ENCODE measurements around the gene PSD2.
A peak's percentile ranks its signal among the peaks of the same experiment; 100 is the strongest.

Gene PSD2

DNA sequence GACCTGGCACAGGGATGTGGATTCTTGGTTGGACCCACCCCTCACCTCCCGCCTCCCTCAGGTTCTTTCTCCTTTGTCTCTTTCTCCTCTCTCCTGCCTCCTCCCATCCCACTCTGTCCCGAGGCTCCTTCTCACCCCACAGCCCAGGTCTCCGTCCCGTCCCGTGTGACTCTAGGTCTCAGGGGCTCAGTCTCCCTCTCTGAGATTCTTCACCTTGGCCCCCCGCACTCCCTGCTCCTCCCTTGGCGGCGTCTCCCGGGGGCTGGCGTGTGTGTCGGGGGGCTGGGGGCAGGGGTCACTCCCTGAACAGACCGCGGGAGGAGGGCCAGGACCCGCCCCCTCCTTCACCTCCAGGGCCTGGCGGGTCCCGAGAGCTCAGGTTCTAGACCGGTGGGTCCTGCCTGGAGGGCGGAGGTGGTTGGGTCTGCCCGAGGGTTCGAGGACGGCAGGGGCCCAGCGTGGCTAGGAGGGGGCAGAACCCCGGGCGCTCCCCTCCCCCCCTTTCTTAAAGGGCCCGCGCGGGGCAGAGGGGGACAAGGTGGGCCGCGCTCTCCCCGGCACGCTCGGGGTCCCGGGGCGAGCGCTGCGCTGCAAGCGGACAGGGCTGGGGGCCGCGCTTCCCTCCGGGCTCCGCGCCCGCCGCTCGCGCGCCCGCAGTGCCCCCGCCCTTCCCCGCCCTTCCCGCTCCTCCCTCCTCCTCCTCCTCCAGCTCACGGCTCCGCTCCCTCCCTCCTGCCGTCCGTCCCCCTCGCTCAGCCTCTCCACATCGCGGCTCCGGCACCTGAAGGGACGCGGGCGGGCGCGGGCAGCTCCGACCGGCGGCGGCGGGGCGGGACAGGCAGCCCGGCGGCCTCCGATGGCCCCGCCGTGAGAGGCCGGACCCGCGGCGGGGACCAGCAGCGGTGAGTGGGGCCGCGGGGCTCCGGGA, at the start of gene PSD2:
Gene PSD2, plus strand, starts transcription at position 735 of the 928 bp plus-strand sequence. CDS start 13,633 bp downstream, outside the sequence.
- no peak within 1 kb of the TSS for H3K27ac ChIP-seq (ENCODE audit: low read length)
- peak within 1 kb of the TSS; percentile 37 to 57 for H3K4me3 ChIP-seq (ENCODE audit: low read length in 2 of 2)
- no peak within 1 kb of the TSS for H3K9ac ChIP-seq (ENCODE audit: low read length in 2 of 2)
- H3K27me3 ChIP-seq (ENCODE audit: control insufficient read depth in 1 of 2, insufficient read depth in 2 of 2, low read length in 2 of 2): peaks cover 42 to 48% of the 10 kb centered on the region in 2 donors
- H3K36me3 ChIP-seq (ENCODE audit: control insufficient read depth in 2 of 2, insufficient read depth in 2 of 2, low read length in 2 of 2): no peaks in the 10 kb centered on the region
- no peaks in the 10 kb centered on the region for H3K9me3 ChIP-seq (ENCODE audit: control insufficient read depth in 2 of 2, low read length in 2 of 2)
- peaks cover 14% of the 10 kb centered on the region for H3K4me1 ChIP-seq (ENCODE audit: control insufficient read depth, insufficient read depth, low read length)

- no peak overlapping the region for H3K27ac ChIP-seq (ENCODE audit: low read length)
- peak overlapping the region; percentile 72 to 73 for H3K4me3 ChIP-seq (ENCODE audit: low read length in 2 of 2)
- H3K36me3 ChIP-seq (ENCODE audit: control insufficient read depth in 2 of 2, insufficient read depth in 2 of 2, low read length in 2 of 2): no peaks in the 10 kb centered on the region
- H3K9me3 ChIP-seq (ENCODE audit: control insufficient read depth in 2 of 2, low read length in 2 of 2): no peaks in the 10 kb centered on the region
- H3K4me1 ChIP-seq (ENCODE audit: control insufficient read depth, insufficient read depth, low read length): peaks cover 35% of the 10 kb centered on the region
- H3K9ac ChIP-seq (ENCODE audit: low read length in 2 of 2): peak overlapping the region in 1 of 2 donors; percentile 45
- H3K27me3 ChIP-seq (ENCODE audit: control insufficient read depth in 1 of 2, insufficient read depth in 2 of 2, low read length in 2 of 2): peaks cover 12 to 21% of the 10 kb centered on the region in 2 donors
These were observed 48.7 kb upstream of the PSD2 start for GRCh38 chr5:139746691-139747582.

GRCh38 chr5:139747583-139748504, 47.8 kb upstream of the PSD2 start:
- peak overlapping the region; percentile 21 to 45 for H3K9ac ChIP-seq (ENCODE audit: low read length in 2 of 2)
- H3K9me3 ChIP-seq (ENCODE audit: control insufficient read depth in 2 of 2, low read length in 2 of 2): no peaks in the 10 kb centered on the region
- peaks cover 35% of the 10 kb centered on the region for H3K4me1 ChIP-seq (ENCODE audit: control insufficient read depth, insufficient read depth, low read length)
- H3K36me3 ChIP-seq (ENCODE audit: control insufficient read depth in 2 of 2, insufficient read depth in 2 of 2, low read length in 2 of 2): no peaks in the 10 kb centered on the region
- no peak overlapping the region for H3K27ac ChIP-seq (ENCODE audit: low read length)
- H3K4me3 ChIP-seq (ENCODE audit: low read length in 2 of 2): peak overlapping the region; percentile 72 to 73
- peaks cover 16 to 28% of the 10 kb centered on the region in 2 donors for H3K27me3 ChIP-seq (ENCODE audit: control insufficient read depth in 1 of 2, insufficient read depth in 2 of 2, low read length in 2 of 2)

DNA sequence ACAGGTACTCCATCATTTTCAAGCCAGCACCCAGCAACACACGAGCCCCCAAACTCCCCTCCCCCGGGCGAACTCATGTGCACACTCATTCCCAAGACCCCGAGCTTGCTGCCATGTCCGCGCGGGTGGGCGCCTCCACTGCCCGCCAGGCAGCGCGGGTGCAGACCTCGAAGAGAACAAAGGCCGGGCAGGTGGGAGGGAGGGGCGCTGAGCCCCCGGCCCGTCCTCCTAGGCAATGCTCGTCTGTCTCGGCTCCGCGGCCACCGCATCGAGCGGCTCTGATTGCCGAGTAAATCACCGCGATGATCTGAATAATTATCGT, 47.1 kb upstream of the PSD2 start:
- H3K36me3 ChIP-seq (ENCODE audit: control insufficient read depth in 2 of 2, insufficient read depth in 2 of 2, low read length in 2 of 2): no peaks in the 10 kb centered on the region
- no peaks in the 10 kb centered on the region for H3K9me3 ChIP-seq (ENCODE audit: control insufficient read depth in 2 of 2, low read length in 2 of 2)
- peaks cover 22 to 34% of the 10 kb centered on the region in 2 donors for H3K27me3 ChIP-seq (ENCODE audit: control insufficient read depth in 1 of 2, insufficient read depth in 2 of 2, low read length in 2 of 2)
- peaks cover 35% of the 10 kb centered on the region for H3K4me1 ChIP-seq (ENCODE audit: control insufficient read depth, insufficient read depth, low read length)
- H3K4me3 ChIP-seq (ENCODE audit: low read length in 2 of 2): no peak overlapping the region
- H3K9ac ChIP-seq (ENCODE audit: low read length in 2 of 2): no peak overlapping the region
- no peak overlapping the region for H3K27ac ChIP-seq (ENCODE audit: low read length)

DNA sequence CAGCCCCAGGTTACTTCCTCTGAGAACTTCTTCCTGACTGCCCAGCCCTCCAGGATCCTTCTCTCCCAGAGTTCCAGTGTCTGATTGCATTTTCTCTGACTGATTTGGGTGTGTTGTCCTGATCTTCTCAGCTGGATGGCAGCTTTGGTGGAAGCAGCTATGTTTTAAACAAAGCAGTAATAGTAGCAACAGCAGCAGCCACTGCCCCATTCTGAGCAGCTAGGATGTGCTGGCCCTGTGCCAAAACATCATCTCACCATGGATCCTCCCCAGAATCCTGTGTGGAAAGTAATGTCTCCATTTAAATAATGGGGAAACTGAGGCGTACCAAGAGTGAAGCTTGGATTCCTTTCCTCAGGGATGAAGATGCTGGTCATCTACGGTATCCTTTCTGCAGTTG, 46.4 kb upstream of the PSD2 start:
- no peak overlapping the region for H3K9ac ChIP-seq (ENCODE audit: low read length in 2 of 2)
- H3K9me3 ChIP-seq (ENCODE audit: control insufficient read depth in 2 of 2, low read length in 2 of 2): no peaks in the 10 kb centered on the region
- peaks cover 25 to 39% of the 10 kb centered on the region in 2 donors for H3K27me3 ChIP-seq (ENCODE audit: control insufficient read depth in 1 of 2, insufficient read depth in 2 of 2, low read length in 2 of 2)
- H3K36me3 ChIP-seq (ENCODE audit: control insufficient read depth in 2 of 2, insufficient read depth in 2 of 2, low read length in 2 of 2): no peaks in the 10 kb centered on the region
- peaks cover 35% of the 10 kb centered on the region for H3K4me1 ChIP-seq (ENCODE audit: control insufficient read depth, insufficient read depth, low read length)
- H3K4me3 ChIP-seq (ENCODE audit: low read length in 2 of 2): no peak overlapping the region
- H3K27ac ChIP-seq (ENCODE audit: low read length): no peak overlapping the region

GRCh38 chr5:139751236-139751635, 44.4 kb upstream of the PSD2 start:
- Histone ChIP-seq H3K4me1 (ENCODE audit: control insufficient read depth, insufficient read depth, low read length) (peaks cover 28% of the 10 kb centered on the region), H3K27me3 (ENCODE audit: control insufficient read depth in 1 of 2, insufficient read depth in 2 of 2, low read length in 2 of 2) (peaks cover 40 to 56% of the 10 kb centered on the region in 2 donors), H3K27ac (ENCODE audit: low read length) (no peak overlapping the region), H3K9me3 (ENCODE audit: control insufficient read depth in 2 of 2, low read length in 2 of 2) (no peaks in the 10 kb centered on the region), H3K4me3 (ENCODE audit: low read length in 2 of 2) (no peak overlapping the region), H3K9ac (ENCODE audit: low read length in 2 of 2) (no peak overlapping the region), H3K36me3 (ENCODE audit: control insufficient read depth in 2 of 2, insufficient read depth in 2 of 2, low read length in 2 of 2) (no peaks in the 10 kb centered on the region)

GRCh38 chr5:139752506-139753473, 42.8 kb upstream of the PSD2 start:
- no peak overlapping the region for H3K9ac ChIP-seq (ENCODE audit: low read length in 2 of 2)
- no peak overlapping the region for H3K4me3 ChIP-seq (ENCODE audit: low read length in 2 of 2)
- H3K27ac ChIP-seq (ENCODE audit: low read length): no peak overlapping the region
- no peaks in the 10 kb centered on the region for H3K36me3 ChIP-seq (ENCODE audit: control insufficient read depth in 2 of 2, insufficient read depth in 2 of 2, low read length in 2 of 2)
- peaks cover 14% of the 10 kb centered on the region for H3K4me1 ChIP-seq (ENCODE audit: control insufficient read depth, insufficient read depth, low read length)
- no peaks in the 10 kb centered on the region for H3K9me3 ChIP-seq (ENCODE audit: control insufficient read depth in 2 of 2, low read length in 2 of 2)
- peaks cover 51 to 57% of the 10 kb centered on the region in 2 donors for H3K27me3 ChIP-seq (ENCODE audit: control insufficient read depth in 1 of 2, insufficient read depth in 2 of 2, low read length in 2 of 2)

- Histone ChIP-seq H3K9ac (ENCODE audit: low read length in 2 of 2) (no peak overlapping the region), H3K9me3 (ENCODE audit: control insufficient read depth in 2 of 2, low read length in 2 of 2) (no peaks in the 10 kb centered on the region), H3K27ac (ENCODE audit: low read length) (no peak overlapping the region), H3K27me3 (ENCODE audit: control insufficient read depth in 1 of 2, insufficient read depth in 2 of 2, low read length in 2 of 2) (peaks cover 45 to 50% of the 10 kb centered on the region in 2 donors), H3K36me3 (ENCODE audit: control insufficient read depth in 2 of 2, insufficient read depth in 2 of 2, low read length in 2 of 2) (no peaks in the 10 kb centered on the region), H3K4me3 (ENCODE audit: low read length in 2 of 2) (no peak overlapping the region), H3K4me1 (ENCODE audit: control insufficient read depth, insufficient read depth, low read length) (peaks cover 6% of the 10 kb centered on the region)
These were observed 39.5 kb upstream of the PSD2 start for GRCh38 chr5:139755892-139756671.

DNA sequence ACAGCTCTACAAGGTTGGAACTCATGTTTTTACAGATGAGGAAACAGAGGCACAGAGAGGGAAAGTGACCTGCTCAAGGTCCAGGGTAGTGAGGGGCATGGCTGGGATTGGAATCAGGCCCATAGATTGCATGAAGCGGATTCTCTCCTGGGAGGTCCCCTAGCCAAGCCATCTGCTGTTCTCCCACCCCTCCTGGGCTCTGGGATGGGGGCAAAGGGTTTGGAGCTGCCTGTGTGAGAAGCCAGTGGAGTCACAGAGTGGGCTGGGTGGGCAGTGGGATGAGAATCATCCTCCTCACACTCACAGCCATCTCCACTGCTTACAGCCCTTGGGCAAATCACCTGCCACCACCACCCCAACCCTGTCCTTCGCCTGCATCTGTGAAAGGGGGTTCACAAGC, 38.6 kb upstream of the PSD2 start:
- Histone ChIP-seq H3K9me3 (ENCODE audit: control insufficient read depth in 2 of 2, low read length in 2 of 2) (no peaks in the 10 kb centered on the region), H3K4me1 (ENCODE audit: control insufficient read depth, insufficient read depth, low read length) (peaks cover 6% of the 10 kb centered on the region), H3K9ac (ENCODE audit: low read length in 2 of 2) (no peak overlapping the region), H3K27ac (ENCODE audit: low read length) (no peak overlapping the region), H3K36me3 (ENCODE audit: control insufficient read depth in 2 of 2, insufficient read depth in 2 of 2, low read length in 2 of 2) (no peaks in the 10 kb centered on the region), H3K4me3 (ENCODE audit: low read length in 2 of 2) (no peak overlapping the region), H3K27me3 (ENCODE audit: control insufficient read depth in 1 of 2, insufficient read depth in 2 of 2, low read length in 2 of 2) (peaks cover 45 to 50% of the 10 kb centered on the region in 2 donors)

Data from stomach smooth muscle (tissue), 2 donors.